HepG2 (cell line): ENCODE measurements around the gene ALPL. TPM values are rescaled to one million over a fixed set of nuclear protein-coding genes. Genes with fewer than 3 reads are reported as not detected.

Experiments used
- ATAC-seq: fragments of 200-7000 bp; cut with Tn5 transposase; 3 replicates; pipeline ENCODE4 v1.9.1; 2020; ENCODE audit warnings: mild to moderate bottlenecking, moderate library complexity
- BruUV-seq: library from RNA; stranded (reverse); fragments of 400-500 nt; replicated peaks from 2 replicates; lab custom pipeline; 2021; lab: Mats Ljungman, UMichigan
- CTCF ChIA-PET: fragments of 300-600 bp; formaldehyde crosslinking; extraction: SDS; loops from one replicate; lab custom pipeline; 2021; ENCODE audit warnings: low total read pairs, inconsistent platforms, low intra/inter-chr PET ratio; lab: Yijun Ruan, JAX
- POLR2A ChIA-PET: fragments of 350-600 bp; sonication (Branson Sonifier 250); formaldehyde crosslinking; loops from one replicate; lab custom pipeline; 2020; ENCODE audit warnings: antibody characterized with exemption, inconsistent platforms; lab: Yijun Ruan, JAX
- DNase-seq: peaks from one replicate; pipeline ENCODE4 v3.0.0-alpha.2; 2015; ENCODE audit warnings: low spot score
- FAIRE-seq: peaks from 3 replicates; lab custom pipeline; 2011; peaks lifted over from hg19 to GRCh38; lab: Jason Lieb, UNC
- H2AFZ ChIP-seq: one replicate; pipeline ENCODE4 v1.6.1; 2011; ENCODE audit warnings: low read length, inconsistent platforms
- H3K27ac ChIP-seq: fragments of 300-600 bp; 3 replicates; pipeline ENCODE4 v1.8.0; 2011; ENCODE audit warnings: mixed run types, mild to moderate bottlenecking, mixed read lengths, low read length, inconsistent platforms; ENCODE audit not compliant: insufficient read depth; ENCODE audit errors: extremely low read length
- H3K27me3 ChIP-seq, 2 experiments: fragments of 200-600 bp in 1 of 2; 2 replicates in 1 of 2; 3 replicates in 1 of 2; pipeline versions ENCODE4 v1.6.0 to v1.8.0; 2011; ENCODE audit warnings: low read length in 2 of 2, mild to moderate bottlenecking in 2 of 2, moderate library complexity in 2 of 2, inconsistent platforms in 1 of 2; ENCODE audit not compliant: insufficient read depth in 2 of 2, control insufficient read depth in 1 of 2
- H3K36me3 ChIP-seq, 2 experiments: fragments of 200-600 bp in 1 of 2; replicated peaks in 1 of 2; 2 replicates in 1 of 2; 3 replicates in 1 of 2; pipeline versions ENCODE4 v1.5.1 to v1.8.0; 2011; ENCODE audit warnings: low read length in 2 of 2, inconsistent platforms in 1 of 2; ENCODE audit not compliant: insufficient read depth in 2 of 2, control insufficient read depth in 1 of 2
- H3K4me1 ChIP-seq: 2 replicates; pipeline ENCODE4 v1.5.1; 2012; ENCODE audit warnings: low read length, inconsistent platforms; ENCODE audit not compliant: insufficient read depth
- H3K4me2 ChIP-seq: 2 replicates; pipeline ENCODE4 v1.6.0; 2011; ENCODE audit warnings: low read depth, low read length, inconsistent platforms
- H3K4me3 ChIP-seq, 3 experiments: fragments of 200-600 bp in 1 of 3; sonication (generic), shearing (Covaris generic) in 1 of 3; replicated peaks in 1 of 3; 2 replicates each; pipeline ENCODE4 v1.5.1; 2011 to 2016; ENCODE audit warnings: low read length in 3 of 3, inconsistent platforms in 2 of 3, low read depth in 2 of 3, mild to moderate bottlenecking in 2 of 3, control low read depth in 1 of 3, mixed read lengths in 1 of 3; ENCODE audit not compliant: insufficient read depth in 1 of 3
- H3K79me2 ChIP-seq: one replicate; pipeline ENCODE4 v1.6.1; 2011; ENCODE audit warnings: low read length, inconsistent platforms; ENCODE audit not compliant: insufficient read depth
- H3K9ac ChIP-seq: 2 replicates; pipeline ENCODE4 v1.6.0; 2011; ENCODE audit warnings: mild to moderate bottlenecking, low read depth, low read length, inconsistent platforms; ENCODE audit not compliant: insufficient read depth
- H3K9me3 ChIP-seq: 2 replicates; pipeline ENCODE4 v1.5.1; 2012; ENCODE audit warnings: mild to moderate bottlenecking, low read length
- H4K20me1 ChIP-seq: 2 replicates; pipeline ENCODE4 v1.6.0; 2011; ENCODE audit warnings: inconsistent platforms, mild to moderate bottlenecking, low read length, moderate library complexity; ENCODE audit not compliant: insufficient read depth
- ARID2 ChIP-seq: sonication (generic); formaldehyde crosslinking; IDR thresholded peaks from 2 replicates; pipeline ENCODE4 v1.8.1; 2022; ENCODE audit warnings: mild to moderate bottlenecking, missing genetic modification reagents, borderline replicate concordance
- IRX3 ChIP-seq: sonication (generic); formaldehyde crosslinking; IDR thresholded peaks from 2 replicates; pipeline ENCODE4 v1.8.1; 2023; ENCODE audit warnings: mild to moderate bottlenecking, low read depth, missing genetic modification reagents, borderline replicate concordance
- KDM5B ChIP-seq: sonication (generic); formaldehyde crosslinking; IDR thresholded peaks from 2 replicates; pipeline ENCODE4 v1.4.0; 2020; ENCODE audit warnings: missing genetic modification reagents, mild to moderate bottlenecking, borderline replicate concordance
- KMT2B ChIP-seq: IDR thresholded peaks from 2 replicates; pipeline ENCODE4 v1.6.1; 2016; ENCODE audit warnings: missing genetic modification reagents, missing compliant biosample characterization
- RCOR2 ChIP-seq: IDR thresholded peaks from 2 replicates; pipeline ENCODE4 v1.6.1; 2016; ENCODE audit warnings: missing biosample characterization, missing genetic modification reagents
- TP53 ChIP-seq: sonication (generic); formaldehyde crosslinking; conservative IDR thresholded peaks from 2 replicates; pipeline ENCODE4 v1.4.0; 2020; ENCODE audit warnings: missing genetic modification reagents
- ZFP90 ChIP-seq: sonication (generic); formaldehyde crosslinking; IDR thresholded peaks from 2 replicates; pipeline ENCODE4 v1.8.0; 2022; ENCODE audit warnings: missing genetic modification reagents, mild to moderate bottlenecking, inconsistent platforms, borderline replicate concordance
- ZNF354B ChIP-seq: sonication (generic); formaldehyde crosslinking; IDR thresholded peaks from 2 replicates; pipeline ENCODE4 v1.8.0; 2022; ENCODE audit warnings: mild to moderate bottlenecking, missing genetic modification reagents
- ZNF496 ChIP-seq: sonication (generic); formaldehyde crosslinking; IDR thresholded peaks from 2 replicates; pipeline ENCODE4 v1.8.1; 2023; ENCODE audit warnings: mild to moderate bottlenecking, moderate library complexity, missing genetic modification reagents; ENCODE audit not compliant: insufficient replicate concordance
- ZNF569 ChIP-seq: sonication (generic); formaldehyde crosslinking; IDR thresholded peaks from 2 replicates; pipeline ENCODE4 v1.5.0; 2020; ENCODE audit warnings: mild to moderate bottlenecking, missing genetic modification reagents, moderate library complexity, borderline replicate concordance
- WGBS: methylation state at CpG from one replicate; pipeline ENCODE4 v1.1.6; 2017; ENCODE audit warnings: low lambda C conversion rate; 5-methylcytosine and 5-hydroxymethylcytosine counted together
- in situ Hi-C: cut with HindIII; loops from 2 replicates; pipeline ENCODE4 v1.10.0; 2017; ENCODE audit warnings: low pct_unique_long_range_greater_than_20kb; ENCODE audit not compliant: extremely low pct_ligation_motif_present
- intact Hi-C: fragments of 100-400 bp; cut with micrococcal nuclease; formaldehyde crosslinking; loops from one replicate; pipeline ENCODE4 v1.10.0; 2022; ENCODE audit not compliant: unreplicated experiment
- polyA plus RNA-seq, 8 experiments: library from polyadenylated mRNA; depleted of rRNA in 3 of 8; stranded (reverse) in 7 of 8; unstranded in 1 of 8; fragments of >200 nt; fragmentation: Illumina TruSeq in 4 of 8; extraction: Trizol in 4 of 8; gene quantifications; 2 replicates each; pipeline versions ENCODE4 v1.2.1 to v1.2.3, GENCODE V29; 2011 to 2016; ENCODE audit warnings: low read depth in 4 of 8, missing spikeins in 1 of 8, mixed read lengths in 1 of 8; ENCODE audit not compliant: insufficient read depth in 1 of 8
- total RNA-seq, 5 experiments: library from RNA; depleted of rRNA; stranded (reverse); fragments of >200 nt; fragmentation: Illumina TruSeq; extraction: Trizol; gene quantifications; 2 replicates each; pipeline ENCODE4 v1.2.3, GENCODE V29; 2016; ENCODE audit warnings: low read depth in 1 of 5

ALPL gene
- total and polyA plus RNA-seq, 2 of the 13 experiments (the other 11 are each of a cell fraction or from before 2014, with no cell fraction given), result 0.12 TPM; not detected in 1

GRCh38 chr1:21496063-21496462 is 13.2 kb upstream of the ALPL start:
- H2AFZ ChIP-seq, result no peak overlapping the region
- H3K4me2 ChIP-seq, result no peak overlapping the region
- no peaks in the 10 kb centered on the region for H3K36me3 ChIP-seq
- ATAC-seq, result no peak
- H3K79me2 ChIP-seq, result no peaks in the 10 kb centered on the region
- H3K9me3 ChIP-seq, result no peaks in the 10 kb centered on the region
- WGBS, result 20% methylated on average over 1 of the region's 1 CpG
- no peak for FAIRE-seq
- H3K27me3 ChIP-seq, result peaks cover 0 to 3% of the 10 kb centered on the region in 2 experiments; a peak in 1 of 5 replicates
- intact Hi-C loops, result loop anchor here (10.0 kb wide), 1 partner anchor 261 kb away; no protein-coding TSS in a partner anchor
- no peak for DNase-seq
- POLR2A ChIA-PET, result no interaction called here
- CTCF ChIA-PET, result no interaction called here
- no peaks in the 10 kb centered on the region for H4K20me1 ChIP-seq
- H3K4me3 ChIP-seq, result no peak overlapping the region
- no TSS peak for BruUV-seq
- H3K9ac ChIP-seq, result no peak overlapping the region
- H3K4me1 ChIP-seq, result peaks cover 15% of the 10 kb centered on the region
- no peak for TF ChIP-seq ARID2 (CRISPR knock-in tag)
- no peak for TF ChIP-seq RCOR2
- TF ChIP-seq ZNF496 (CRISPR knock-in tag), result no peak
- TF ChIP-seq ZFP90 (CRISPR knock-in tag), result no peak
- TF ChIP-seq TP53 (CRISPR knock-in tag), result no peak
- TF ChIP-seq KDM5B (CRISPR knock-in tag), result no peak
- TF ChIP-seq ZNF354B (CRISPR knock-in tag), result no peak
- TF ChIP-seq ZNF569, result no peak
- no peak for TF ChIP-seq KMT2B (CRISPR knock-in tag)
- no peak for TF ChIP-seq IRX3 (CRISPR knock-in tag)
- TF ChIP-seq, all 625 proteins: peak for 0
- H3K27ac ChIP-seq, result no peak overlapping the region
- in situ Hi-C loops, result loop anchor here (25.0 kb wide), 1 partner anchor 259 kb away; no protein-coding TSS in a partner anchor
